ENCODE data around the gene LDHD.

LDHD gene

DNA sequence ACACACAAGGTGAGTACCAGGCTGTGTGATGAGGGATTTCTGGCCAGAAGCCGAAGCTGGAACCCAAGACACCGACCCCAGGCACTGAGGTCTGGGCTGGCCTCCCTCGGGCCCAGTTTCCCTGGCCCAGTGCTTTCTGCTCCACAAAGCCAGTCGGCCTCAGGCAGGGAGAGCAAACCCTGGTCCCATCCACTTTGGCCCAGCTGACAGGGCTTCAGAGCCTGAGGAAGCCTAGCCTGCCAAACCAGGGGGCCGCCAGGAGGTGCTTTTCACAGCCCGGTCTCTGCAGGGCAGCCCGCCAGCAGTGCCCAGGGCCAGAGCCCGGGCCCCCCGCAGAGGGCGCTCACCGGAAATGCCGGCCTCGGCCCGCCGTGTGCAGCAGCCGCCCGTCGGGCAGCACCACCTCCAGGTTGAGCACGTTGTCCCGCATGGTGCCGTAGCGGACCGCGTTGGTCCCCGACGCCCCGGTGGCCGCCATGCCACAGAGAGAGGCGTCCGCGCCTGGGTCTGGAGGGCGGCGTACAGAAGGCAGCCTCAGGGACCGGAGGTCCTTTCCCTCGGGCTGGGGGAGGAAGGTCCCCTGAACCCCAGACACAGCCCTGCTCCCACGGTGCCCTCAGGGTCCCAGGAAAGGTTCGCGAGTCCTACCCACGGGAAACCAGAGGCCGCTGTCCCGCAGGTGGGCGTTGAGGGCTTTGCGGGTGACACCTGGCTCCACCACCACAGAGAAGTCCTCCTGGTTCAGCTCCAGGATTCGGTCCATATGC, 2.2 kb downstream of the LDHD start:
- DNase-seq = no peak

DNA sequence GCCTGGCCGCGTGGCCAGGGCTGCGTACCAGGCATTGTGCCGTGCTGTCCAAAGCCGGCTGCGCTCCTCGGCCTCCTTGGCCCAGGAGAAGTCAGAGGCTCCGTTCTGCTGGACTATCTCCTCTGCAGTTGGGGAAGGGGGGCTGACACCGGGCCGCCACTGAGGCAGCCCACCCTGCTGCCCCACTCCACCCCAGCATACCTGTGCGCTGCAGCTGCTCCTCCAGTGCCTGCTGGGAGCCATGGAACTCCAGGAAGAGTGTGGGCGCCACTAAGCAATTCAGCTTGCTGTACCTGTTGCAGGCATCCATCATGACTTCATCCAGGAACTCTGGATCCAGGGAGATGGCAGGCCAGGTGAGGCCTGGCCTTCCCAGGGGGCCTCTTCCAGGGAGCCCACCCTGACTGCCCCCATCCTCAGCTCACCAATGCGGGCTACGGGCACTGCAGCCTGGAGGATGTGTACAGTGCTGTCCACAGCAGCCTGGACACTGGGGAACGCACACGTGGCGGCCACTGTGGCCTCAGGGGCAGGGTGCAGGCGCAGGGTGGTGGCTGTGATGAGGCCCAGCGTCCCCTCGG, 2.9 kb downstream of the LDHD start:
- DNase-seq = no peak

DNA sequence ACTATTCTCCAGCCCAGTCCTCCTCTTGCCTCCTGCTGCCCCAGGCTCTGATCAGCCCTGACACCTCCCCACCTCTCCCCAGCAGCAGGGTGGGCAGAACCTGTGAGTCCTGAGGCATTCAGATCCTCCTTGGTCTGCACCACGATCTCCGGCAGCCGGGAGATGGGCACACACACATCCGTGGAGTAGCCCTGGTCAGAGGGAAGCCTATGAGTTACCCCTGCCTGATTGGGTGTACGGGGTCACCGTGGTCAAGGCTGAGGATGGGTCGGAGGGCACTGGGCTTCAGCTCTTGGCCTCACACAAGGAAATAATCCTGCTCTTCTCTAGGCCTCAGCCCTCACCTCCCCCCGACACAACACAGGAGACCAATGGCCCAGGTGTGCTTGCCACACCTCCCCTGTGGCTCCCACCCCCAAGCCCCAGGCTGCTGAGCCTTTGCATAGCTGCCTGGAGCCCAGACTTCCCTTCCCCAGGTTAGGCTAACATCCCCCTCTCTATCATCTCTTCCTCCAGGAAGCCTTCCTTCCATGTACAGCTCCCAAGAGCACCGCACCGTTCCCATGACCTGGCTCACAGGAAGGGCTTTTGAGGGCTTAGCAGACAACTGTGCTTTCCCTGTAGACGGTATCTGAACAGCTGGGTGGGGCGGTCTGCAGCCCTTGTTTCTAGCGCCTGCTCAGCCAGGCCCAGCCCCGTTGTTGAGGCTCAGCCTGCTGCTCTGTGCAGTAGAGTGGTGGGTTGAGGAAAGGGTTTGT, 3.7 kb downstream of the LDHD start:
- no peak for DNase-seq

DNA sequence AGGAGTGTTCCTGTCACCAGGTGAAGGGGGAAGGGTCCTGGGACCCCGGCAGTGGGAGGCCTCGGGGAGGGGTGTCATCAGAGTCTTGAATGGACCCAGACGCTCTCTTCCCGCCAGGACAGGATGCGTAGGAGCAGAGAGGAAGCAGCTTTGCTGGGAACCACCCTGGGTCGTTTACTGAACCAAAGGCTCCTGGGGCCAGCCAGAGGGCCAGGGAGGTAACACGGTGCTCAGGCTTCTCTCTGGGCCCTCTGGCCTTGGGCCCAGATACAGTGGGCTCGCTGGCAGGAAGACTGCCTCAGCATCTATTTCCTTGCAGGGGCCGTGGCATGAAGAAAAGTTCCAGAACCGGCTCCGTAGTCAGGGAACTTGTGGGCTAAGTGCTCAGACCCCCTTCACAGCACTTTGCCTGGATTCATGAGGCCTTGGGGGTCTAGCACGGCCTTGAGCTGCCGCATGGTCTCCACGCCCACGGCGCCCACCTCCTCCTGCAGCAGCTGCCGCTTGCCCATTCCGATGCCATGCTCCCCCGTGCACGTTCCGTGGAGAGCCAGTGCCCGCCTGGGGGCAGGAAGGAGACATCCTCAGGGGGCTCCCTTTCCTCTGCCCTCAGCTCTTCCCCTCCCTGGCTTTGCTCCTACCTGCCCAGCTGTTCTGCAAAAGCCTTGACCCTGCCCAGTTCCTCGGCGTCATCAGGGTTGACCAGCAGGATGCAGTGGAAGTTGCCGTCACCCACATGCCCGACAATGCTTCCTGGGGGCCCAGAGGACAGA, 4.4 kb downstream of the LDHD start:
- no peak for DNase-seq

DNA sequence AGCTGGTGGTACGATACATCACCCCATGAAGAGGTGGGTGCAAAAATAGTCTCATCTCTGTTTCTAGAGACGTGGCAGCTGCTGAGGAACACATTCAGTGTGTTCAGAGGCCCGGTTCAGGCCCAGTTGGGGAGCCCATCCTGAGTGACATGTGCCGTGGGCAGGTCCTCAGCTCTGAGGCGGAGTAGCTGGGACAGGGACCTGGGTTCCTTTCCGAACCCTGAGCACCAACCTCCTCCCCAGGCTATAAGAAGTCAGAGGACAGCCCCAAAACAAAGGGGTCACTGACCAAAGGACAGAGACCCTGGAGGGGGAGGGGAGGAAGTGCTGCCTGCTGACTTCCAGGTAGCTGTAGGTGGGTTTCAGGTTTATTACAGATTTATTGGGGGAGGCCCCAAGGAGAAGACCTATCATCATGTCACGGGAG, 5.1 kb downstream of the LDHD start:
- DNase-seq = no peak

DNA sequence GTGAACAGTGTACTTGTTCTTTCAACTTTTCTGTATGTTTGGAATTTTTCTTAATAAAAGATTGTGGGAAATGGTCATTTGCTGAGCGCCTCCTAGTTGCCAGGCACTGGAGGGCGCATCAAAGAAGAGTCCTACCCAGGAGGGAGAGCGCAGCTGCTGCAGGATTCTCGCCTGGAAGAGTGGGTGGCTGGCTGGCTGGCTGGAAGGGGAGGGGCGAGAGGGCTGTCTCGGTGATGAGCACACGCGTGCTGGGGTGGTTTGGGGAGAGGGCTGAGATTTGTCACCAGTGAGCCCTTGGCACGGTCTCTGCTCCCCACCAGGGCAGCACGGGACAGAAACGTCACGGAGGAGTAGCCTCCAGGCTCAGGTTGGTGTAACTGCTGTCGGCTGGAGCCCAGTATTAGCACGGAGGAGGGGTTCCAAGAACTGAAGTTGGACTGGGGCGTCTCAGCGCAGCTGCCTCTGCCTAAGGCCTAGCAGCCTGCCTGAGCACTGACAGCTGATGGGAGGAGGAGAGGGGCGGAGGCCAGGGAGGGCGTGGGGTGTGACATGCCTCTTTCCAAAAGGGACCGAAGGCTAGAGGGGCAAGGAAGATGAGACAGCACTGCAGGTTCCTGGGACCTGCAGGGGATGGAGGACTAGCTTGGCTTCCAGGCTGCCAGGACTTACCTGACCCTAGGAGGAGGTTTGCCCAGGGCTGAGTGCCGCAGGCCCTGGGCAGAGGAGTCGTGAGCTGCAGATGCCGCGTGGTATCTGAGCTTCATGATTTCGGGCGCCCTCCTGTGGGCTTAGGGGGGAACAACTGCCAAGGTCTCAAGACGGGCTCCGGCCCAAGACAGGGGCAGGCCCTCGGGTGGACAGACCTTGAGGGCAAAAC, 5.7 kb downstream of the LDHD start:
- DNase-seq = peak in 1 of 2 experiments; percentile 48

DNA sequence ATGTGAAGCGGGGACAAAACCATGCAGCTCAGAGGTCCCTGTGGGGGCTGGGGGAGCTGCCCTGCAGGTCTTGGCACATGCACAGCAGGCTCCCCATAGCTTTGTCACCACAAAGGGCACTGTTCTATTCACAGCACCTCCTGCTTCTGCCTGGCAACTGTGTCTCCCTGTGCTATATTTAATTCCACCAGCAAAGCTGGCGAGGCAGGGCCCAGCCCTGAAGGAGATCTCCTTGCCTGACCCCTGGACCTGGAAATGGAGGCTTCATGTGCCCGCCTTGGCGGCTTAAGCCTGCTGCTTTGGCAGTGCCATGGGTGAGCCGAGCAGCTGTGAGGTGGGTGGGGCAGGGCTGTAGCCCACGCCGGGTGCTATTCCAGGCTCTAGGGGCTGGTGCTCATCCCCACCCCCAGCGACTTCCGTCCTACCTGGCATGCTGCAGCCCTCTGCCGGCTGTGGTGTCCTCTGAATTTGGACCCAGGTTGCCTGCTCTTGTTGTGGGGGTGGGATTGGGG, 6.8 kb downstream of the LDHD start:
- DNase-seq = no peak

DNA sequence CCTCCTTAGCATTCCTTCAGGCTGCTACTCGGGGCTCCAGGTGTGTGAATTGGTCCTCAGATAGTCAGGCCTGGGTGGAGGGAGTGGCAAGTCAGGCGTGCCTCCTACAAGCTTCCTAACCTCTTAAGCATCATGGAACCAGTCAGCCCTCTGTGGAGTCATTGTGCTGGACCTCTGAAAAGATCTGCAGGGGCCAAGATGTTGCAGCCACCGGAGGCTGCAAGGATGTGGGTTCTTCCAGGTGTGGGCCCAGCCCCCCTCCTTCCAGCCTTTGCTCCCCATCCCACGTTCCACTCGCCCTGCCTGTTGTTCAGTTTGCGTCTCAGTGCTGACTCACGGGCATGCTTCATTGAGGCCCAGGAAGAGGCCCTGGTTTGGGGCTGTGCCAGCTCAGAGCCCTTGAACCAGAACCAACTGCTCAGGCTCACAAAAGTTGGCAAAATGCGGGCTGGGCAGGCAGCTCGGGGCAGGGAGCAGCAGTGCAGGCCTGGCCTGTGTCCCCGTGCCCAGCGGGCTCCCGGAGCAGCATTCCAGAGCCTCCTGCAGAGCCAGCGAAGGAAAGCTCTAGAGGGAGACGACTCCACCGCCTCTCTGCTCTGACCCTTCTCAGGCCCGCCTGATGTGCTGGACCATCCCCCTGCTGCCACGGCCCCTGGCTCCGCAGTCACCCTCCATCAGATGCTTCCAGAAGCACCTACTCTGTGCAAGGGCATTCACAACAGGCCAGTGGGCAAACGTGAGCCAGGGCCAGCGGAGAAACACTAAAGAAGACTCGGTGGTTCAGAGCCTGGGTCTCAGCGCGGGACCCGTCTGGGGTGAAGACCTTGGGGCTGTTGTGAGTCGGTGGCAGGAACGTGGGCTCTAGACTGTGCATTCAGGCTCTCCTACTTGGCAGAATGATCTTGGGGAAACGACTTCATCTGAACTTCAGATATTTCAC, 7.5 kb downstream of the LDHD start:
- DNase-seq = peak; percentile 69 to 90

DNA sequence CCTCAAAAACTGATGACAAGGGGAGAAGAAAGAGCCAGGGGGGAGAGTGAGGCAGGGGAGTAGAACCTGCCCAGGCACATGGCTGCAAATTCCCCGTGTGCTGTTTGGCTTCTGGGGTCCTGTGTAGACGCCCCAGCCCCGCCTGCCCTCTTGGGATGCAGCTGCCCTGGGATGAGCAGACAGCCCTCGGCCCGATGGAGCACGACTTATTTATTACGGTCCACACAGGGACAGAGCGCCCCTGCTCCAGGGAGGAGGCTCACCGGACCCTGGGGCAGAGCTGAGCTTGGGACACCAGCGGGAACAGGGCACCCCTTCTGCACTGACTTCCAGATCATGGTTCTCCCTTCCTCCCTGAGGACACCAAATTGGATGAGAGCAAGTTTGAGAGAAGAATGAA, 9.1 kb downstream of the LDHD start:
- DNase-seq = no peak

DNA sequence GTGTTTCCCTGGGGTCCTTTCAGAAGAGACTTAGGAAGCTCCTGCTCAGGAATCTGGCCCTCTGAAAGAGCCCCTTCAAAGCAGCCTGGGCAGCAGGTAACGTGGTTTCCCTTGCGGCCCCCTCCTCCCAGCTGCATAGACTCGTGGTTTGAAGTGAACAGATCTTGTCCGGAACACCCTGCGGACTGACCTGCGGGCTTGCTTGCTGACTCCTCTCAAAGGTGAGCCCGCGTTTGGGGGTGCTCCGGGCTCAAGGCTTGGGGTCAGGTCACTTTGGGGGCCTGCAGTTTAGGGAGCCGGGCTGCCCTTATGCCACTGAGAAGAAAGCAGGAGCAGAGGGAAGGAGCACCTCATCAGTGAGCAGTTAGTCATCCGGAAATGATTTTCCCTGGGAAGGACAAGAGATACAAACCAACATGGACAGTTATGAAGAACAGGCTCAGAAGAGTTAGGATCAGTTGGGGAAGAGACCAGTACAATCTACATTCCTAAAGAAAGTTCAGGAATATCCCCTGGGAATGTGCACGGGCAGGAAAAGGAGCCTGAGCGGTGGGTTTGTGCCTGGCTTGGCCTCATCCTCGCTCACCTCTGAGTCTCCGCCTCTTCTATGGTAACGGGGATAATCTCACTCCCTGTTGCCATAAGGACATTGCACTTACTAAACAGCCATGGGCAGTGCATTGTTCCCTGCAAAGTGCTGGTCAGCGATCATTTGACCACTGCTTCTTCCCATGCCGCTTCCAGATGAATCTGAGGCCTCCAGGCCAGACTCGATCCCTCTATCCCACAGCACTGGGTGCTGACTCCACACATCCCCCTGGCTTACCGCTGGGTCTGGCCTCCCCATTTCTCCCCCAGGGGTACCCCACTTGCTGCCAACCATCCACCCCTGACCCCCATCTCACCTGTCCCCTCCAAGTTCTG, 10.0 kb downstream of the LDHD start:
- no peak for DNase-seq

DNA sequence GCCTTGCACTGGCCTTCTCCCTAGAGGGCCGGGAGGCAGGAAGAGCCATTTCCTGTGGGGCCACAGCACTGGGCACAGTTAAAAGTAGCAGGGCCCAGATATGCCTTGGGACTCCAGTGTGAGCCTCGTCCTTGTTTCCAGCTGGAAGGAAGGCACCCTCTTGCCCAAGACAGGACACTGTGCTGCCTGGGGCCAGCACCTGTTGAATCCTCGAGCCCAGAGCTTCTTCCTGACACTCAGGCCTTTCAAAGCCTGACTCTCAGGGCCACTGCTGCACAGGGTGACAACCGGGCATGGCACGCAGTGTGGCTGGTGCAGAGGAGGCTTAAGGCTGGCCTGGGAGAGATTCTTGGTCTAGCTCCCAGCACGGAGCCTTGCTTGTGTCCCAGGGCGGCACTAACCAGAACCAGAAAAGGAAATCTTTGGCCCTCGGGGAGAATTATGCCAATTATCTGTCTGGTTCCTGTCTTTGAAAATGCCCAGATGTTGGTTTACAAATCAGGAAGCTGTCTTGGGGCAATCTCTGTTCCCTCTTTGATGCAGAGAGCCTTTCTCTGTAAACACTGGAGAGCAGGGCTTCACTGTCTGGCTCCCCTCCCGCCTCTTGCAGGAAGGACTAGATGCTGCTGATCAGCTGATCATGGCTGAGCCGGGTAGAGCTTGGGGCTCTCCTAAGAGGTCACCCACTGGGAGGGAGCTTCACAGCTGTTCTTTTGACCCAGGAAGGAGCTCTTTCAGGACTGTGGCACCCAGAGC, 11.1 kb downstream of the LDHD start:
- DNase-seq = no peak

DNA sequence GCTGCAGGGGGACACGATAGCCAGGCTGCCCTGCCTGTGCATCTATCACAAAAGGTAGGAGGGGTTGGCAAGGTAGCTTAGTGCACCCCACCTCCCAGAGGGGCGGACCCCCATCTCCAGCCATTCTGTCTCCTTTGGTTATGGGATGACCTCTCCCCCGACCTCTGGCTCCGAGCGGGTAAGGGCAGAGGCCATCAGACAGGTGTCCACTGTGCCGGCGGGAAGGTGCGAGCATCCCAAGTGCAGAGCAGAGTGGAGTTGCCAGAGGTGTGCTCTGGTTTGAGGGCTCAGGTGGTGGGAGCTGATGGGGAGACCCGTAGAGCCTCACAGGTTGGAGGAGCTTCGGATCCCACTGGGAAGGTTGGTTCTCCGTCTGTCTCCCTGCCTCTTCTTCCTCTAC, 11.7 kb downstream of the LDHD start:
- no peak for DNase-seq

DNA sequence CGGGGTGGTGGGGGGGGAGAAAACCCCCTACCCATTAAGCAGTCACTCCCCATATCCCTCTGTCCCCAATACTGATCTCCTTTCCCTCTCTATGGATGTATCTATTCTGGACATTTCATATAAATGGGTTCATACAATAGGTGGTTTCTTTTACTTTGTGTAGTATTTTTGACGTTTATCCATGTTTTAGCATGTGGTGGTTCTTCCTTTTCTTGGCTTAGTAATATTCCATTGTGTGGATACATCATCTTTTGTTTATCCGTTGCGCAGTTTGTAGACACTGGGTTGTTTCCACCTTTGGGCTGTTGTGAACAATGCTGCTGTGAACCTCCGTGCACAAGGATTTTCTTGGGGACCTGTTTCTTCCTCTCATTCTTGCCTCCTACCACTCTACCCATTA, 12.6 kb downstream of the LDHD start:
- no peak for DNase-seq

DNA sequence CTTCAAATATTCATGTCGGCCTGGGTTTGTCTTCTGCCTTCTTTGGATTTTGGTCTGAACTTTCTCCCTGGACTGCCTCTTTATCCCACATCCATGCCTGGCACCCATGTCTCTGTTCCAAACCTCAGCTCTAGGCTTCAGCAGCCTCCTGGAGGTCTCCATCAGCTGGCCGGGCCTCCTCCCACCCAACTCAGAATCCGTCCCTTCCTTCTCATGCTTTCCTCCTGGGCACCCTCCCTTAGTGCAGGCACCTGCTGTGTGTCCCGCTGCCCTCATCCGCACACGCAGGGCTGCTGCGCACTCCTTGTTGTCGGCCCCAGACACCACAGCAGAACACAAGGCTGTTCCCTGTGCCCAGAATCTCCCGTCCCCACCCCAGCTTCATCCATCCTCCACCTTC, 14.0 kb downstream of the LDHD start:
- no peak for DNase-seq

DNA sequence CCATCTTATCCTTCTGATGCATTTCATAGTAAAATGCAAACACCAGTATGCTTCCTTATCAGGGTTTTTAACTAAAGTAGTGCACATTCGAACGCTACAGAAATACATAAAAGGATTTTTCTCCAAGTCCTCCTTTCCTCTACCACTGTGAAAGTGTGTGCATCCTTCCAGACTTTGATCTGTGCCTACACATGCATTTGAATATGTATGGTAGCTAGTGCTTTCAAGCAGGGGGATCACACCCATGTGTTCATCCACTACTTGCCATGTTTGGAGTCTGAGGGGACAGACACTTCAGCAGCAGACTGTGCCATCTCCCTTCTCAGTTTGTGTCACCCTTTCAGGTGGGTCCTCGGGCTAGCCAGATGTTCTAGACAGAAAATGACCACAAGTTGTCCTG, 14.9 kb downstream of the LDHD start:
- no peak for DNase-seq

DNA sequence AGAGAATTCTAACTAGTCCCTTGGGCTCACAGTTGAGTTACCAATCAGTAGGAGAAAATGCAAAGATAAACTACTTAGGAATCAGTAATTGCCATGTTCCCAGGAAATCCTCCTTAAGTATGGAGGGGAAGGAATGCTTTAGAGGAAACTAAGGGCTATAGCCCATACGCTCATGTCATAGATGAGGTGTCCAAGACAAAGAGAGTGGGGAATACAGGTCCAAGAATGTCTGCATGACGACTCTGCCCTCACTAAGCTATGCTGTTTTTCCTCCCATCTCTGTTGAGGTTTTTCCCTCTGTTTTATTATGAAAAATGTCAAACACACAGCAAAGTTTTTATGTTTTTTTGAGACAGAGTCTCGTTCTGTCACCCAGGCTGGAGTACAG, 16.0 kb downstream of the LDHD start:
- no peak for DNase-seq

DNA sequence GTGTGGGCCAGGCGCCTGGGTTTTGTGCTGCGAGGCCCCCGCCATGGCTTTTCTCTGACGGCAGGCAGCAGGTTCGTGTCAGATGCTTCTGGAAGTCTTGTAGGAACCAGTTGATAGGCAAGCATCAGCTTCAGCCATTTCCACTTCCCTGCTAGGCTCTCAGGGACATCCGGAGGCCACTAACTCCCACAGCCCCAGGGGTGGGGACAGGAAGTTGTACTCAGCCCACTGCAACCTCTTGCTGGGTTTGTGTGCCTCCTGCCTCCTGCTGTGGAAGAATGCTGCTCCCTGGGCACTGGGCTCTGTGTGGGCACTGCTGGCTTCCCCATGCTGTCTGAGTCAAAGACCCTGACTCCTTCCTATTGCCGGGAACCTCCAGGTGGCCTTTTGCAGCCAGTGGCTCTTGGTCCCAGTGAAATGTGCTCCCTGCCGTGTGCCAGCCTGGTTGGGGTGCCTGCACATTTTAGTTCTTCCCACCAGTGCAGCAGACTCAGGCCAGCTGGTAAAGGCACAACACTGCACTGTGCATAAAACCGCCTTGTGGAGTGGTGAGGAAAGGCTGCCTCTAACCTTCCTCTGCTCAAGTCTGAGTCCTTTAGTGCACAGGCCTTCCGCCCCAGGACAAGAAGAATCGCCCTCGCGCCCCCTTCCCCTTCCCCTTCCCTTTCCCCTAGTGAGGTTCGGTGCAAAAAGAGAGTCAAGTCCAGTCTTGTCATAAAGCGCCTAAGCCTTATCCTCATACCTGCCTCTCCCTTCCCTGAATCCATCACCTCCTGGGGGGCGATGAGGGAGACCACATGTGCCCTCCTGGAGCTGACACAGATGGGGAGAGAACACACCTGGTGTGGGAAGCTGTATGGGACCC, 16.6 kb downstream of the LDHD start:
- DNase-seq = no peak

DNA sequence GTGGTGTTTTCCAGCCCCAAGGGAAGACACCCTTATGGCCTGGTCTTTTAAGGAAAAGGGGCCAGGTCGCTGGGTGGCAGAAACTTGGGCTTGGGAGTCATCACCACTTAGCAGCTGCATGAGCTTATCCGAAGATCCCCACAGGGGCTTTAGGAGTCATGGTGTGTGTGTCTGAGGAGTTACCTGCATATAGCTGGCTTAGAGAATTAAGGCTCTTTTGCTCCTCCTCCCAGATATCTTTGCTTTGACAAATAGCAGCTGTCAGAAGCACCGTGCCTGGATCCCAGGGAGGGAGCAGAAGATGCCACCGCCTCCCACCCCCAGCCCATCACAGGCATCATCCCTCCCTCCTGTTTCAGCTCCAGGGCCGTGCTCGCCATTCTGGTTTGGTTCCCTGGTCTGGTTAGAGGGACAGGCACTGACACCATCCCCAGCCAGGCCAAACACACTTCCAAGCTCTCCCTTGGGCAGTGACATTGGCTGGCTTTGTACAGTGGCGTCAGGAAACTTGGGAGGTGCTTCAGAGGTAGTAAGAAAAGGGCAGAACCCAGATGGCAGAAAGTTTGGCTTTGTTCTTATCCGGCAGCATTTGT, 17.4 kb downstream of the LDHD start:
- DNase-seq = no peak

Data from cerebellar nuclear complex (tissue), 1 donor.